Right cardiac atrium (tissue), 5 donors: ENCODE results near the gene LIAS. TPM values are rescaled to one million over a fixed set of nuclear protein-coding genes. Genes with fewer than 3 reads are reported as not detected.
A peak's percentile ranks its signal among the peaks of the same experiment; 100 is the strongest.
"Not testable (repeated sequence)": the region's sequence is repeated elsewhere in the genome, so short reads cannot be mapped to it uniquely, and the experiment has no call there.

Experiments
- ATAC-seq, 2 donors: fragments of 200-7000 bp; cut with Tn5 transposase; one replicate each; pipeline versions ENCODE4 v1.8.0 to v1.9.1; 2020; ENCODE audit warnings: moderate library complexity in 2 of 2, mild to moderate bottlenecking in 1 of 2
- DNase-seq, 3 donors: peaks; one replicate each; pipeline ENCODE4 v3.0.0-alpha.2; 2020
- H3K27ac ChIP-seq: one replicate; pipeline ENCODE4 v1.5.1; 2013; ENCODE audit warnings: mild to moderate bottlenecking, low read length, control low read depth, moderate library complexity
- H3K27me3 ChIP-seq: one replicate; pipeline ENCODE4 v1.6.1; 2013; ENCODE audit not compliant: control insufficient read depth, insufficient read depth
- H3K4me1 ChIP-seq: one replicate; pipeline ENCODE4 v1.6.1; 2013; ENCODE audit warnings: low read length; ENCODE audit not compliant: control insufficient read depth, insufficient read depth
- H3K4me3 ChIP-seq: one replicate; pipeline ENCODE4 v1.5.1; 2013; ENCODE audit warnings: low read length, control low read depth
- H3K9me3 ChIP-seq: one replicate; pipeline ENCODE4 v1.6.1; 2013; ENCODE audit warnings: low read length; ENCODE audit not compliant: control insufficient read depth
- WGBS: extraction: QIAGEN DNeasy Blood & Tissue Kit; methylation state at CpG from one replicate; pipeline ENCODE4 v1.1.7; 2013; 5-methylcytosine and 5-hydroxymethylcytosine counted together
- intact Hi-C, 4 donors: fragments of 100-400 bp; cut with DNase I; formaldehyde crosslinking; loops; one replicate each; pipeline versions ENCODE4 v1.11.0 to v1.14.0; 2022 to 2023
- polyA plus RNA-seq: library from polyadenylated mRNA; stranded (reverse); fragments of 200-250 nt; gene quantifications from one replicate; pipeline ENCODE4 v1.2.3, GENCODE V29; 2013
- total RNA-seq, 4 donors: library from RNA; stranded (reverse); fragmentation: NEBNext Ultra II Directional; extraction: Animal tissue kit (Norgen Biotek cat#: 25700); gene quantifications; one replicate each; pipeline ENCODE4 v1.2.1, GENCODE V29; 2021
- donor health status: healthy with polysubstance abuse.
- donor health status: DM: no; HTN: yes; CAD: no.
- donor health status: DM: no; HTN: no; CAD: no.
- donor health status: DM: no; HTN: yes; CAD: no; lungs with severe emphysema.
- donor health status: DM: yes; HTN: yes; CAD: no.

LIAS gene
- total and polyA plus RNA-seq, 5 donors, result 10.4 to 23.6 (median 20.9) TPM

GRCh38 chr4:39453738-39454137, 5.1 kb upstream of the LIAS start:
- Histone ChIP-seq H3K4me3 (no peak overlapping the region), H3K9me3 (no peaks in the 10 kb centered on the region), H3K4me1 (no peaks in the 10 kb centered on the region), H3K27me3 (no peaks in the 10 kb centered on the region), H3K27ac (no peak overlapping the region)
- WGBS, result 77% methylated on average over 2 of the region's 2 CpGs
- ATAC-seq (no peak), DNase-seq (no peak)
- intact Hi-C loops, result no loop called here

GRCh38 chr4:39455486-39455885, 3.4 kb upstream of the LIAS start:
- ATAC-seq (no peak), DNase-seq (no peak)
- Histone ChIP-seq H3K9me3 (no peaks in the 10 kb centered on the region), H3K27ac (no peak overlapping the region), H3K4me1 (no peaks in the 10 kb centered on the region), H3K4me3 (no peak overlapping the region), H3K27me3 (no peaks in the 10 kb centered on the region)
- WGBS, result 91% methylated on average over 6 of the region's 6 CpGs
- intact Hi-C loops, result no loop called here

- ATAC-seq, result no peak
Observed at GRCh38 chr4:39456946-39457763, 1.7 kb upstream of the LIAS start.

GRCh38 chr4:39458161-39458504, 723 bp upstream of the LIAS start:
- intact Hi-C loops, H3K9me3 ChIP-seq, DNase-seq, H3K27me3 ChIP-seq, H3K4me1 ChIP-seq: not testable (repeated sequence)
- peak in 1 of 2 donors; percentile 10 for ATAC-seq
- under 1% methylated on average over 13 of the region's 13 CpGs for WGBS
- Histone ChIP-seq H3K27ac (peak overlapping the region; percentile 99), H3K4me3 (peak overlapping the region; percentile 94)

More at GRCh38 chr4:39456946-39457763, 1.7 kb upstream of the LIAS start:
- intact Hi-C loops, result no loop called here
- no peaks in the 10 kb centered on the region for H3K4me1 ChIP-seq
- 70% methylated on average over 10 of the region's 10 CpGs for WGBS
- H3K9me3 ChIP-seq, result no peaks in the 10 kb centered on the region
- no peaks in the 10 kb centered on the region for H3K27me3 ChIP-seq
- no peak for DNase-seq
- no peak overlapping the region for H3K27ac ChIP-seq
- peak overlapping the region; percentile 94 for H3K4me3 ChIP-seq

- H3K4me3 ChIP-seq, result no peak overlapping the region
- ATAC-seq (no peak), DNase-seq (no peak)
- H3K9me3 ChIP-seq, result no peaks in the 10 kb centered on the region
- no peaks in the 10 kb centered on the region for H3K27me3 ChIP-seq
- WGBS, result 27% methylated on average over 2 of the region's 2 CpGs
- H3K27ac ChIP-seq, result no peak overlapping the region
- H3K4me1 ChIP-seq, result no peaks in the 10 kb centered on the region
- intact Hi-C loops, result loop anchor here in 2 of 4 donors (5.0 to 10.0 kb wide), 3 partner anchors 180 to 512 kb away; partner anchors contain the start of gene PDS5A (in 2 of the 2)
Observed at GRCh38 chr4:39464886-39465501, 6.1 kb downstream of the LIAS start.

- no peak overlapping the region for H3K4me3 ChIP-seq
- H3K27ac ChIP-seq, result no peak overlapping the region
- intact Hi-C loops, result loop anchor here in 2 of 4 donors (5.0 to 10.0 kb wide), 3 partner anchors 178 to 511 kb away; partner anchors contain the start of gene PDS5A (in 2 of the 2)
- H3K27me3 ChIP-seq, result no peaks in the 10 kb centered on the region
- DNase-seq (no peak), ATAC-seq (no peak)
- no peaks in the 10 kb centered on the region for H3K9me3 ChIP-seq
- H3K4me1 ChIP-seq, result no peaks in the 10 kb centered on the region
- 77% methylated on average over 4 of the region's 4 CpGs for WGBS
Observed at GRCh38 chr4:39466747-39467146, 7.9 kb downstream of the LIAS start.

GRCh38 chr4:39467464-39467863, 8.6 kb downstream of the LIAS start:
- no peak overlapping the region for H3K27ac ChIP-seq
- no peak for ATAC-seq
- H3K27me3 ChIP-seq, result no peaks in the 10 kb centered on the region
- intact Hi-C loops, result loop anchor here in 2 of 4 donors (5.0 to 10.0 kb wide), 3 partner anchors 177 to 510 kb away; partner anchors contain the start of gene PDS5A (in 2 of the 2)
- H3K4me3 ChIP-seq, result no peak overlapping the region
- no peaks in the 10 kb centered on the region for H3K9me3 ChIP-seq
- H3K4me1 ChIP-seq, result no peaks in the 10 kb centered on the region
- no peak for DNase-seq
- 92% methylated on average over 4 of the region's 4 CpGs for WGBS

- ATAC-seq (peak; percentile 69 to 86), DNase-seq (peak in 2 of 3 donors; percentile 30 to 63)
- Histone ChIP-seq H3K4me3 (no peak overlapping the region), H3K4me1 (no peaks in the 10 kb centered on the region), H3K27ac (no peak overlapping the region), H3K9me3 (no peaks in the 10 kb centered on the region), H3K27me3 (no peaks in the 10 kb centered on the region)
- intact Hi-C loops, result loop anchor here in 2 of 4 donors (5.0 to 10.0 kb wide), 3 partner anchors 175 to 508 kb away; partner anchors contain the start of gene PDS5A (in 2 of the 2)
- 58% methylated on average over 4 of the region's 4 CpGs for WGBS
Observed at GRCh38 chr4:39469429-39470077, 10.7 kb downstream of the LIAS start.

GRCh38 chr4:39470402-39470801, 11.5 kb downstream of the LIAS start:
- Histone ChIP-seq H3K9me3 (no peaks in the 10 kb centered on the region), H3K4me3 (no peak overlapping the region), H3K4me1 (no peaks in the 10 kb centered on the region), H3K27ac (no peak overlapping the region), H3K27me3 (no peaks in the 10 kb centered on the region)
- DNase-seq, result no peak
- ATAC-seq, result no peak
- intact Hi-C loops, result no loop called here
- 94% methylated on average over 1 of the region's 1 CpG for WGBS

GRCh38 chr4:39472396-39472795, 13.5 kb downstream of the LIAS start:
- H3K4me1 ChIP-seq, result no peaks in the 10 kb centered on the region
- no peak overlapping the region for H3K27ac ChIP-seq
- H3K27me3 ChIP-seq, result no peaks in the 10 kb centered on the region
- WGBS, result 88% methylated on average over 3 of the region's 3 CpGs
- ATAC-seq (no peak), DNase-seq (no peak)
- intact Hi-C loops, result no loop called here
- no peaks in the 10 kb centered on the region for H3K9me3 ChIP-seq
- no peak overlapping the region for H3K4me3 ChIP-seq
